Ovary (tissue), 3 donors: ENCODE measurements around the gene RBM26.

ENCODE experiments used
- POLR2A ChIP-seq: fragments of 450-650 bp; IDR thresholded peaks from one replicate; pipeline ENCODE4 v1.6.1; 2017; ENCODE audit warnings: antibody characterized with exemption, mild to moderate bottlenecking, moderate library complexity
- TF ChIP-seq, protein P1 (sequence below), 3 donors: fragments of 450-650 bp in 2 of 3; fragments of 200-600 bp in 1 of 3; IDR thresholded peaks; one replicate each; pipeline versions ENCODE4 v1.5.1 to v1.8.0; 2016 to 2022; ENCODE audit warnings: antibody characterized with exemption in 3 of 3, mild to moderate bottlenecking in 1 of 3
- donor health status: DM: no; HTN: no; CAD: no.

DNA sequence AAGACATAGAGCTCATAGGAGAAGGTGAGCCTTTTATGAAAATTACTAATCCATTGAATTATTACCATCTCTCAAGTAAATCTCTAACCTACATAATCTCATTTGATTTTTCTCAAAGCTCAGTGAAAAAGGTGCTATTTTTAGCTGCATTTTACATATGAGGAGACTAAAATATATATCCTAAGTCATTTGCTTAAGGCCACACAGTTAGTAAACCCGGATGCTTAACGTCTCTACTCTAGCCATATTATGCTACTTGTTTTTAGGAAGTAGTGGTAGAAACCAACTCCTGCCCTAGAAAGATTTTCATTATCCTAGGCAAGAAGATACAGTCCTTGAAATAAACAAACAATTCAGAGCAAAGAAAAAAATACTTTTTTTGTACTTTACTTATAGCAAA lies 108.9 kb downstream of the RBM26 start:
- TF ChIP-seq, protein P1, sequence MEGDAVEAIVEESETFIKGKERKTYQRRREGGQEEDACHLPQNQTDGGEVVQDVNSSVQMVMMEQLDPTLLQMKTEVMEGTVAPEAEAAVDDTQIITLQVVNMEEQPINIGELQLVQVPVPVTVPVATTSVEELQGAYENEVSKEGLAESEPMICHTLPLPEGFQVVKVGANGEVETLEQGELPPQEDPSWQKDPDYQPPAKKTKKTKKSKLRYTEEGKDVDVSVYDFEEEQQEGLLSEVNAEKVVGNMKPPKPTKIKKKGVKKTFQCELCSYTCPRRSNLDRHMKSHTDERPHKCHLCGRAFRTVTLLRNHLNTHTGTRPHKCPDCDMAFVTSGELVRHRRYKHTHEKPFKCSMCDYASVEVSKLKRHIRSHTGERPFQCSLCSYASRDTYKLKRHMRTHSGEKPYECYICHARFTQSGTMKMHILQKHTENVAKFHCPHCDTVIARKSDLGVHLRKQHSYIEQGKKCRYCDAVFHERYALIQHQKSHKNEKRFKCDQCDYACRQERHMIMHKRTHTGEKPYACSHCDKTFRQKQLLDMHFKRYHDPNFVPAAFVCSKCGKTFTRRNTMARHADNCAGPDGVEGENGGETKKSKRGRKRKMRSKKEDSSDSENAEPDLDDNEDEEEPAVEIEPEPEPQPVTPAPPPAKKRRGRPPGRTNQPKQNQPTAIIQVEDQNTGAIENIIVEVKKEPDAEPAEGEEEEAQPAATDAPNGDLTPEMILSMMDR (IDR thresholded peaks at IDR 0.05) = no peak
- no peak for TF ChIP-seq POLR2A
